HuH-7 (cell line): ENCODE results near the gene AGAP5.

Source experiments
- DNase-seq: peaks from one replicate; pipeline ENCODE4 v3.0.0; 2011; ENCODE audit warnings: low spot score

AGAP5 gene

DNA sequence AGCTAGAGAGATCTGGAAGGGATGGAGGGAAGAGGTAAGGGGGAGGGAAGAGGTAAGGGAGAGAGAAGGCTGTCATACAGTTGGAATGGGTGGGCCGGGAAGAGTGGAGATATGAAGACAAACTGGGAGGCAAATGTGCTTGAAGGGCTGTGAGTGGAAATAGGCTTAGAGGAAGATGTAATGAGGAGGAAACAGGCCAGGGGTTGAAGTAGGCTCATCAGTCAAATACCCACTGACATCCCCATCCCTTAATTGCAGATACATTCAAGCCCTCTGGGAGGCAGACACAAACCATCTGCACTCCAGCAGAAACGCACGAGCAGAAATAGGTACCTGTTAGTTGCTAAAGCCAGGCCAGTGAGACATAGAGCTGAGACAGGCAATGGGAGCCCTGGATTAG, 44.2 kb downstream of the AGAP5 start:
- DNase-seq = peak; percentile 63

DNA sequence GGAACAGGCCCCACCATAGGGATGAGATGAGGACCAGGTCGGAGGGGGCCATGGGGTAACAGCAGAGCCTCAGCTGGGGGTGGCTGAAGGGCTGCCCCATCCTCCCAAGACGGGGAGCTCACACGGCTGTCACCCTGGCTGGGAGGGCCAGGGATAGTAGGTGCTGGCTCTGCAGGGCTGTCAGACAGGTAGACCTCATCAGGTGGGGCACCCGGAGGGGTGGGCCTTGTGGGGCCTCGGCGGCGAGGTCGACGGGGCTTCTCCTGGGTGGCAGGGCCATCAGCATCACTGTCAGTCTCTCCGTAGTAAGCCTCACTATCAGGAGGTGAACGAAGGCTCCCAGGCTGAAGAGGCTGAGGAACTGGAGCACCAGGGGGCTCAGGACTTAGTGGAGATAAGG, 44.7 kb downstream of the AGAP5 start:
- no peak for DNase-seq

- no peak for DNase-seq
These were observed 47.2 kb downstream of the AGAP5 start for GRCh38 chr10:73650537-73651331.

GRCh38 chr10:73649876-73650536, 47.9 kb downstream of the AGAP5 start:
- no peak for DNase-seq

GRCh38 chr10:73648975-73649829, 48.7 kb downstream of the AGAP5 start:
- DNase-seq = peak; percentile 26

- no peak for DNase-seq
These were observed 49.8 kb downstream of the AGAP5 start for GRCh38 chr10:73647875-73648651.

DNA sequence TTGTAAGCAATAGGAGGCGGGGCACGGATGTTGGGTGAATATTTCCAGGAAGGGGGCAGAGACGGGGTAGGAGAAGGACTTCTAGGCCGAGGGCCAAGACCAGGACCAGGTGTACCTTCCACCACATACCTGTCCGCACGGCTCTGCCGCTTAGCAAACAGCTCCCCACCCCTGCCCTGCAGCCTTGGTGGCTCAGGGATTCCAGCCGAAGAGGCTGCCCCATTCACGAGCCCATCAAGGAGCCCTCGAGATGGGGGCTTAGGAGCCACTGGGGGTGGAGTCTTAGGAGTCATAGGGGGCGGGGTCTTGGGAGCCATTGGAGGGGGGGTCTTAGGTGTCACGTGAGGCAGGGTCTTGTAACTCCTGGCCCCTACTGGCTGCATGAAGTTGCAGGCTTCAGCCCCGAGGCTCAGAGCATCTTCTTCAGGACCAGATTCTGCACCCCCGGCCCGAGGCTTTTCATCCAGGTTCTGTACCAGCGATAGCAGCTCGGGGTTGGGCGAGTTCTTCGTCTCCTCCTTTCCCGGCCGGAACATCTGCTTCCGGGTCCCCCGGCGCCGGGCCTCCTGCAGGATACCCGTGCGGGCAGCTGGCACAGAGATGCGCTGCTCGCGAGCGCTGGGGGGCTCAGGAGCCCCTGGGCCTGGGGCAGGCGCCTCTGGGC, 50.6 kb downstream of the AGAP5 start:
- no peak for DNase-seq

- no peak for DNase-seq
These were observed 51.3 kb downstream of the AGAP5 start for GRCh38 chr10:73646598-73647041.

GRCh38 chr10:73645251-73645650, 52.7 kb downstream of the AGAP5 start:
- no peak for DNase-seq

- DNase-seq = no peak
These were observed 53.1 kb downstream of the AGAP5 start for GRCh38 chr10:73644767-73645166.

DNA sequence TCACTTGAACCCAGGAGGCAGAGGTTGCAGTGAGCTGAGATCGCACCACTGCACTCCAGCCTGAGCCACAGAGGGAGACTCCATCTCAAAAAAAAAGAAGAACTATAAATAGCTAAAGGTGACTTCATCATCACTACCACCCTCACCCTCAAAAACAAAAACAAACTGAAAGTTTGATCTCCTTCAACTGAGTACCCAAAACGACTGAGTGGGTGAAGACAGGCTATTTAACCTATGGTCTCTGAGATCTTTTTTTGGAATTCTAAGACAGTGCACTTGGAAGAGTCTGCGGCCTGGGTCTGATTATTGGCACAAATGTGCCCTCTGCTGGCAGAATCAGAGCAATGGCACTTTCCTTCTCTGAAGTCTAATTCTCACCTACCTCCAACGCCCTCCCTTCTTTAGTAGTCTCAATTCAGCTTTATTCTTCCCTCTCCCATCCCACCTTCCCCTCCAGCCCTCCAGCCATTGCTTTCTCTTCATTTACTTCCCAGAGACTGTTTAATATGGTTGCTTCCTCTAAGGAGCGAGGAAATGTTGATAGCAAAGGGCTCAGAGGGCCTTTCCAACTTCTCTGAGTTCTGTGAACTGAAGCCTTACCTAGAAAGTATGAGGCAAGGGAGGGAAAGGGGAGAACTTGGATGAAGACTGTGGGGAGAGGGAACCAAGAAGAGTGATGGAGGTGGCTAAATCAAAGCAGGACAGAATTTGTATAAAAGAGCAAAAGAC, 53.7 kb downstream of the AGAP5 start:
- peak; percentile 74 for DNase-seq

DNA sequence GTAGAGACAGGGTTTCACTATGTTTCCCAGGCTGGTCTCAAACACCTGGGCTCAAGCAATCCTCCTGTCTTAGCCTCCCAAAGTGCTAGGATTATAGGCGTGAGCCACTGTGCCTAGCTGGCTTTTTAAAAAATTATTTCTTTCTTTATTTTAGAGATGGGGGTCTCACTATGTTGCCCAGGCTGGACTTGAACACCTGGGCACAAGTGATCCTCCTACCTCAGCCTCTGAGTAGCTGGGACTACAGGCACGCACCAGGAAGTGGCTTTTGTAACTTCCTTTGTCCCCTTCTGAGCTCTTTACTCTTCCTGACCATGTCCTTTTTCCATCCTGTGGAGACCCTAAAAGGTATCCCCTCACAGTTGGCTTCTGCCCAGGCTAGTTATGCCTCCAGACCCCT, 54.5 kb downstream of the AGAP5 start:
- no peak for DNase-seq

DNA sequence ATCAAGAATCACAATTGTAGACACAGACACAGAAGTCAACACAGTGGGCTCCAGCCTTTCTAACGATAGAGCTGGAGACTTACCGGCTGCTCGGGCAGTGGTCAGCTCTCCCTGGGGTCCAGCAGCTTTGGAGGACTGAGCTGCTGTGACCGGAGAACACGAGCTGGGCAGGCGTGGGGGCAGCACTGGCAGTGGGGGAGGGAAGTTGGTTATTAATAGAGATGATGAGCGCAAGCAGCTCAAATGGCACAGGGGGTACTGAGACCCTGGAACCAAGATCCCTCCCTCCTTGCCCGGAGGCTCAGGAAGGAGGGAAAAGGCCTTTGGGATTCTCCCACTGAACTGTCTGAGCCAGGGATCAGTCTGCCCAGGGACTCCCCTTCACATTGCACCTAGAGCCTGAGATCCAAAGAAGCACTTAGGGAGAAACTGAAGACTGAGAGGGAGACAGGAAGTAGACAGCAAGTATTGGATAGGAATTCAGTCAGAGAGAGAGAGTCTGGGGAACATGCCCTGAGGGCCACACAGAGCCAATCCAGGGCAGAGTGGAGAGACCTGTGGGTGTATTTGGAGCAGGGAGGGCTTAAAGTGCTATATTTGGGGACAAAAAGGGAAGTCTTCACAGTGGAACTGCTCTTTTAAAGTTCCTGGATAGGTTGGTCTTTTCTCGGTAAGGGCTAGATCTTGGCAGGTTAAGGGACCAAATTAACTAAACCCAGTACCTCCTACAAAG, 56.4 kb downstream of the AGAP5 start, which contains the start of gene MYOZ1:
TSS of gene MYOZ1 (minus strand) at position 147 of the 733 bp plus-strand sequence. CDS start 1,457 bp downstream, outside the sequence.
- DNase-seq = no peak

DNA sequence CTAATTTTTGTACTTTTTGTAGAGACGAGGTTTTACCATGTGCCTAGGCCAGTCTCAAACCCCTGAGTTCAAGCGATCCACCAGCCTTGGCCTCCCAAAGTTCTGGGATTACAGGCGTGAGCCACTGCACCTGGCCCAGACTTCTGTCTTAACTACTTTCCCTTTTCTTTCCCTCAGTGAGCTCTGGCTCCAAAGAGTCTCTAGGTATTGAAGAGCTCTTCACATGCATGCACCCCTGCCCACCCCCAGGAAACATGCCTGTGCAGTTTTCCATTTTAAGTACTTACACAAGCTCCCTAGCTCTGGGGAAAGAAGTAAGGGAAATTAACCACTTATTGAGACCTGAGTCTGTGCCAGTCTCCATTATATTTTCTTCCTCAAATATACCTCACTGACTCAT, 58.6 kb downstream of the AGAP5 start:
- no peak for DNase-seq

DNA sequence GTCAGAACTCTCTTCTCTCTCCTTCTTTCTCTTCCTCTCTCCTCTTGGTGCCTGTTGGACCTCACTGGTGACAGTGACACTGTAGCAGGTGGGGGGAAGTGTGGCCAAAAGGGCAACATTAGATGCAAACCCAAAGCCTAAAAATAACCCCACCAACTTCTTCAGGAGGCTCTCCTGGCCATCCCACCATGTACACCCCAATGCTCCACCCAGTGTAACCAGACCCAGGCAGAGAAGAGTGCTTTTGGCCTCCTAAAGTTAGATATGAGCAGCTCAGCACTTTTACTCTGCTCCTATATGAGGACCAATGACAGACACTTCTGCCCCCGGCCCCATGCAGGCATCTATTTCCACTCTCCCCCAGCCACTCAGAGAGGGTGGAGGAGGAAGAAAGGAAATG, 62.1 kb downstream of the AGAP5 start:
- no peak for DNase-seq

- no peak for DNase-seq
These were observed 63.5 kb downstream of the AGAP5 start for GRCh38 chr10:73634421-73634820.

DNA sequence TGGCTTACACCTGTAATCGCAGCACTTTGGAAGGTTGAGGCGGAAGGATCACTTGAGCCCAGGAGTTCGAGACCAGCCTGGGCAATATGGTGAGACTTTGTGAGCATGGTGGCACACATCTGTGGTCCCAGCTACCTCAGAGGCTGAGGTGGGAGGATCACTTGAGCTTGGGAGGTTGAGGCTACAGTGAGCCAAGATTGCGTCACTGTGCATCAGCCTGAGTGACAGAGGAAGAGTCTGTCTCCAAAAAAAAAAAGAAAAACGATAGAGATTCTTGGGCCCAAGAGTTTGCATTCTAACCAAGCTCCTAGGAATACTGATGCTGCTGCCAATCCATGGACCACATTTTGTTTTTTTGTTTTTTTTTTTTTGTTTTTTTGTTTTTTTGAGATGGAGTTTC, 68.7 kb downstream of the AGAP5 start:
- DNase-seq = no peak

GRCh38 chr10:73628405-73628804, 69.5 kb downstream of the AGAP5 start:
- DNase-seq = no peak

GRCh38 chr10:73627300-73627699, 70.6 kb downstream of the AGAP5 start:
- no peak for DNase-seq
